GM12872 (cell line): ENCODE data around the gene MN1.

ENCODE experiments used
- CTCF ChIP-seq: IDR thresholded peaks from 3 replicates; pipeline ENCODE4 v1.5.1; 2011; ENCODE audit warnings: low read depth, mild to moderate bottlenecking, low read length, moderate library complexity; ENCODE audit not compliant: insufficient read depth

Gene MN1

DNA sequence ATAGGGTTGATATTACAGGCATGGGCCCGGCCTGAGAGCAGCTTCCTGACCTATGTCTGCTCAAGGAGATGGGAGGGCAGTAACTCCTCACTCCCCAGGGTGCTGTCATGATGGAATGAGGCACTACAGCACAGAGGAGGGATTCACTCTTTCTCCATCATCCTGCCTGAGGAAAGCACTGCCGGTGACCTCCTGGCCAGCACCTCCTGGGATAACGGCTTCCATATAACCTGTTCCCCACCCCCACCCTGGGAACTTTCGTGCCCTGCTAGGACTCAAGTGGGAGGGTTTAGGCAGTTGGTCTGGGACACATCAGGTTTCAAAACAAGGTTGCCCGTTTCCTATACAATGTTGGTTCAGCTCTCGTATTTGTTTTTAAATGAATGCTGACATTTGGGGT, 42.7 kb upstream of the MN1 start:
- no peak for TF ChIP-seq CTCF

GRCh38 chr22:27843441-27843840, 41.9 kb upstream of the MN1 start:
- TF ChIP-seq CTCF = no peak

DNA sequence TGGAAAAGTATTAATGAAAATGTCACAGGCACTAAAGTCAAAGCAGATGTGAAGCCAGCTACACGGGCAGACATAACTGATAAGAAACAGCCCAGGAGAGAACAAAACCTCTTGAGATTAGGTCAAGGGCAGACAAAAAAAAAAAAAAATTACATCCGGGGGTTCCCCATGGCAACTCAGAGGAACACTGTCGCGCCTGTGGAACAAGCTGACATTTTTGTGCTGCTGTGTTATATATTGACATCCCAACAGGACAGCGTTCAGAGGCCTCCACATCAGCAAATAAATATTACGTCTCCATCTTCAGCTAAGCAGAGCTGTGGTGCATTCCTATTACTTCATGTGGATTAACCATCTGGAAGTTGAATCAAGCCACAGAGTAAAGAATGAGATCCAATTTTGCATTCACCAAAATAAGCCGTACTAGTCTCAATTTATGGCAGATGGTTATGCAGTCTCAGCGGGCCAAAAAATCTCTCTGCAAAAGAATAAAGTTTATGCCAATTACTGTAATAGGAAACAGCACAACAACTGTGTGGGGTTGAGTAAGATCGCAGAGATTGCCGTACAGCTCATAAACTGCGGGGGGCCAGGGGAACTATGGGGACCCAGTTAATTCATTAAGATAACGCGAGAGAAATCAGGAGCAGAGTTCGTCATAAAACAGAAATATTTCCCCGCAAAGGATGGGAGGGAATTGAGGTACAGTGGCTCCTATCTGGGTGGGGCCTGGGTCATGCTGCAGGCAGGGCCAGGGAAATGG, 41.3 kb upstream of the MN1 start:
- no peak for TF ChIP-seq CTCF

DNA sequence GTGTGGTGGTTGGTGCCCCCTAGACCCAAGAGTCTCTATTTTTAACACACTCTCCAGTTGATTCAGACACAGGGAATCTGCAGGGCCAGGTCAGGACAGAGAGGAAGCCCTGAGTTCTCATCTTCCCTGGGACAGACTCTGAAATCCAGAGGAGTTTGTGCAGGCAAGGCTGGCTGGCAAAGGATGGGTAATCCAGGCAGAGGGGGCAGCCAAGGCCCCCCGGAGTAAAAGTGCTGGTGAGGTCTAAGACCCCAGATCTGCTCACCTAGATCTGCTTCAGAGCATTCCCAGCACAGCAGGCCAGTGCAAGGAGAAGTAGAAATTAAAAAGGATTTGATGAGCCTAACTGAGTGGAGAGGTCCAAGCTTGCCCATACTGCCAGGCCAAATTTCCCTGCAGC, 40.6 kb upstream of the MN1 start:
- no peak for TF ChIP-seq CTCF

- TF ChIP-seq CTCF = no peak
These were observed 38.9 kb upstream of the MN1 start for GRCh38 chr22:27840436-27840835.

DNA sequence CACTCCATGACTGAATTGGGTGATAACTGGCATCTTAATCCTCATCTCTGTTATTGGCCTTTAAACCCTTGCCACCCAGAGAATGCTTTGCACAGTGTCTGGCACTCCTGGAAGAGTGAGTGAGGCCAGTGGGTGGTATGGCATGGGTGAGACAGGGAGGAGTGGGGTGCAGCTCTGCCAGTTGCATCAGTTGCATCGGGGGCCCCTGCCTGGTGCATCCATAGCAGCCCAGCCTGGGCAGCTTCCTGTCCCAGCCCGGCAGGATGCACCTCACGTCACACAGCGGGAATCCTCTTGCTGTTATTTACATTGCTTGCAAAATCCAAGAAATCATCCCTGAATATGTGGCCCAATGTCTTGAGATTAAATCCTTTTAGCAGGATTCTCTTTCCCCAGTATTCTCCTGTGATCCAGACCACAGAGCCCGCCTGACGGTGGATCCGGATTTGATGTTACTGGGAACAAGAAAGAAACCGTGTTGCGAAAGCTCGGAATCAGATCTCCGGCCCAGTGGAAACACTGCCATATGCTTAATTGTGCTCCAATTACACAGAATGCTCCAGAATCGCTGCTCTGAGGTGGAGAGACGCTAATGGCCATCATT, 37.6 kb upstream of the MN1 start:
- TF ChIP-seq CTCF = no peak

DNA sequence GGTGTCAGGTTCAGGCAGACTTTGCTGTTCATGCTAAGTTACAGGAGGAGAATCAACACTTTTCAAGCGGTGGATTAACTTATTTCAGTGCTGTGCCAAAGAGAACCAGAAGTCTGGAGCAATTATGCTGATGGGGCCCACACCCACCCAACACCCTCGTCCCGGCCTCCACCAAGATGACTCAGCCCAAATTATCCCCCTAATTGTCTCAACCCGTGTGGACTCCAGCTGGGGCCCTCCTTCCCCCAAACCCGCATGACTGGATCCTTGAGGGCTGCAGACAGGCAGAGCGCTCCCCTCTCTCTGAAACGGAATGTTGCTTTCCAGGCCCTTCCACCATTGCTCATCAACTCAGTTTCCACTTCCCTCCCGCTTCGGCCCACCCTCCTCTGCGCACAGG, 34.6 kb upstream of the MN1 start:
- no peak for TF ChIP-seq CTCF
